ENCODE measurements around the gene ATP6V0A4.
"Not testable (repeated sequence)": the region's sequence is repeated elsewhere in the genome, so short reads cannot be mapped to it uniquely, and the experiment has no call there.

ATP6V0A4 gene

DNA sequence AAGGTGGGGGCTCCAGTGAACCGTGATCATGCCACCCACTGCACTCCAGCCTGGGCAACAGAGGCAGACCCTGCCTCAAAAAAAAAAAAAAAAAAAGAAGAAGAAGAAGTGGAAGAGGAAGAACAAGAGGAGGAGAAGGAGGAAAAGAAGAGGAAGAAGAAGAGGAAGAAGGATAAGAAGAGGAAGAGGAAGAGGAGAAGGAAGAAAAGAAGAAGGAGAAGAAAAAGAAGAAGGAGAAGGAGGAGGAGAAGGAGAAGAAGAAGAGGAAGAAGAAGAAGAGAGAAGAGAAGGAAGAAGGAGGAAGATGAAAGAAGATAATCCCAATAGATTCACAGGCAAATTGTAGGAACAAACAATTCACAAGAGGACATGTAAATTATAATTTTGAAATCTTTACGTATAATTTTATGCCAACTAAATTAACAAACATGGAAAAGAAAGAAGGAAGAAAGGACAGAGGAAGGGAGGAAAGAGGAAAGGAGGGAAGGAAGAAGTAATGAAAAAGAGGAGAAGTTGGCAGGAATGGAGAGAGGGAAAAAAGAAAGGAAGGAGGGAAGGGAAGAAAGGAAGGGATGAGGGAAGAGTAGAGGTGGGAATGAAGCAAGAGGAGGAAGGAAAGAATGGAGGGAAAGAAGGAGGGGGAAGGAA lies 100.3 kb downstream of the ATP6V0A4 start:
- DNase-seq: no peak
- TF ChIP-seq, protein P1, sequence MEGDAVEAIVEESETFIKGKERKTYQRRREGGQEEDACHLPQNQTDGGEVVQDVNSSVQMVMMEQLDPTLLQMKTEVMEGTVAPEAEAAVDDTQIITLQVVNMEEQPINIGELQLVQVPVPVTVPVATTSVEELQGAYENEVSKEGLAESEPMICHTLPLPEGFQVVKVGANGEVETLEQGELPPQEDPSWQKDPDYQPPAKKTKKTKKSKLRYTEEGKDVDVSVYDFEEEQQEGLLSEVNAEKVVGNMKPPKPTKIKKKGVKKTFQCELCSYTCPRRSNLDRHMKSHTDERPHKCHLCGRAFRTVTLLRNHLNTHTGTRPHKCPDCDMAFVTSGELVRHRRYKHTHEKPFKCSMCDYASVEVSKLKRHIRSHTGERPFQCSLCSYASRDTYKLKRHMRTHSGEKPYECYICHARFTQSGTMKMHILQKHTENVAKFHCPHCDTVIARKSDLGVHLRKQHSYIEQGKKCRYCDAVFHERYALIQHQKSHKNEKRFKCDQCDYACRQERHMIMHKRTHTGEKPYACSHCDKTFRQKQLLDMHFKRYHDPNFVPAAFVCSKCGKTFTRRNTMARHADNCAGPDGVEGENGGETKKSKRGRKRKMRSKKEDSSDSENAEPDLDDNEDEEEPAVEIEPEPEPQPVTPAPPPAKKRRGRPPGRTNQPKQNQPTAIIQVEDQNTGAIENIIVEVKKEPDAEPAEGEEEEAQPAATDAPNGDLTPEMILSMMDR (IDR thresholded peaks at IDR 0.05; ENCODE audit: low read depth, low read length): no peak
- Histone ChIP-seq H3K27ac (no peak overlapping the region), H3K36me3 (no peaks in the 10 kb centered on the region), H3K27me3 (ENCODE audit: insufficient read depth, low read depth, severe bottlenecking) (no peaks in the 10 kb centered on the region), H3K4me3 (ENCODE audit: low read depth, low read length) (no peak overlapping the region), H3K9me3 (ENCODE audit: severe bottlenecking) (no peaks in the 10 kb centered on the region)

DNA sequence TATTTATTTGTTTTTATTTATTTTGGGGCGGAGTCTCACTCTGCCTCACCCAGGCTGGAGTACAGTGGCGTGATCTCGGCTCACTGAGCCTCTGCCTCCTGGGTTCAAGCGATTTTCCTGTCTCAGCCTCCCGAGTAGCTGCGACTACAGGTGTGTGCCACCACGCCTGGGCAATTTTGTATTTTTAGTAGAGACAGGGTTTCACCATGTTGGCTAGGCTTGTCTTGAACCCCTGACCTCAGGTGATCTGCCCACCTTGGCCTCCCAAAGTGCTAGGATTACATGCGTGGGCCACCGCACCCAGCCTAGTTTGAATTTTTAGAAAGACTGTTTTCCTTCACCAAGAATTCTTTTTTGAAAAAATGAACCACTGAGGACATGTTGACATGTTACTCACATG lies 102.2 kb downstream of the ATP6V0A4 start:
- not testable (repeated sequence) for H3K27ac ChIP-seq; DNase-seq; H3K9me3 ChIP-seq (ENCODE audit: severe bottlenecking); H3K4me3 ChIP-seq (ENCODE audit: low read depth, low read length); H3K36me3 ChIP-seq; H3K27me3 ChIP-seq (ENCODE audit: insufficient read depth, low read depth, severe bottlenecking)

DNA sequence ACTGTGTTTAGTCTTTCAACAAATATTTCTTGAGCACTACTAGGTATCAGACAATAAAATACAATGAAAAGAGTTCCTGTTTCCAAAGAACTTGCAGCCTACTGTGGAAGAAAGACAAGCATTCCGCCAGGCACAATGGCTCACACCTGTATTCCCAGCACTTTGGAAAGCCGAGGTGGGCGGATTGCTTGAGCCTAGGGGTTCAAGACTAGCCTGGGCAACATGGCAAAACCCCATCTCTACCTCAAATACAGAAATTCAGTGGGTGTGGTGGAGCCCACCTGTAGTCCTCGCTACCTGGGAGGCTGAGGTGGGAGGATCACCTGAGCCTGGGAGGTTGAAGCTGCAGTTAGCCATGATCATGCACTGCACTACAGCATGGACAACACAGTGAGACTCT lies 102.9 kb downstream of the ATP6V0A4 start:
- no peak for DNase-seq
- TF ChIP-seq, protein P1 (IDR thresholded peaks at IDR 0.05; ENCODE audit: low read depth, low read length): no peak
- H3K4me3 ChIP-seq (ENCODE audit: low read depth, low read length): no peak overlapping the region
- H3K27me3 ChIP-seq (ENCODE audit: insufficient read depth, low read depth, severe bottlenecking): no peaks in the 10 kb centered on the region
- H3K9me3 ChIP-seq (ENCODE audit: severe bottlenecking): no peaks in the 10 kb centered on the region
- H3K27ac ChIP-seq: no peak overlapping the region
- H3K36me3 ChIP-seq: no peaks in the 10 kb centered on the region

DNA sequence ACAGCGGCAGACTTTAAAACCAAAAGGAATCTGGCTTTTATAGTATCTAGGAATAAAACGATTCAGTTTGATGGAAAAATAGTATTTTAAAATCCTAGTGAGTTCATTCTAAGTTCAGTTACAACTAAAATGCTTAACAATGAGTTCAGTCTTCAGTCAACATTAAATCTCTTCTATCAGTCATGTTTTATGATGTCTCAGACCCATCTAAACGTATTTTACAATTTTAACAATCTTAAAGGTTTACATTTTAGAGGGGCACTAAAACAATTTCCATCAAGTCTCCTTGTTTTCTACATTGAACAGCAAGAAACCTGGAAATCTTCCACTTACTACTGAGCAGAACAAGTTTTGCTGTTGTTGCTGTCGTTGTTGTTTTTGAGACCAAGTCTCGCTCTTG lies 106.8 kb downstream of the ATP6V0A4 start:
- TF ChIP-seq, protein P1 (IDR thresholded peaks at IDR 0.05; ENCODE audit: low read depth, low read length): no peak
- Histone ChIP-seq H3K27me3 (ENCODE audit: insufficient read depth, low read depth, severe bottlenecking) (no peaks in the 10 kb centered on the region), H3K4me3 (ENCODE audit: low read depth, low read length) (no peak overlapping the region), H3K9me3 (ENCODE audit: severe bottlenecking) (no peaks in the 10 kb centered on the region), H3K27ac (no peak overlapping the region), H3K36me3 (no peaks in the 10 kb centered on the region)
- no peak for DNase-seq

DNA sequence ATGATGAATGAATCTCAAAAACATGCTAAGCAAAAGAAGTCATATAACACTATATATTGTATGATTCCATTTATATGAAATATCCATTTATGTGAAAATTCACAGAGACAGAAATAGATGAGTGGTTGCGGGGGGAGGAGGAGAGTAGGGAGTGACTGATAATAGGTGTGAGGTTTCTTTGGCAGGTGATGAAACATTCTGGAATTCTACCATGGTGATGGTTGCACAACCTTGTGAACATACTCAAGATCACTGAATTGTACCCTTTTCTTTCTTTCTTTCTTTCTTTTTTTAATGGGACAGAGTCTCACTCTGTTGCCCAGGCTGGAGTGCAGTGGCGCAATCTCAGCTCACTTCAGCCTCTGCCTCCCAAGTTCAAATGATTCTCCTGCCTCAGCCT lies 107.5 kb downstream of the ATP6V0A4 start:
- TF ChIP-seq, protein P1 (IDR thresholded peaks at IDR 0.05; ENCODE audit: low read depth, low read length): no peak
- no peak for DNase-seq
- H3K4me3 ChIP-seq (ENCODE audit: low read depth, low read length): no peak overlapping the region
- no peak overlapping the region for H3K27ac ChIP-seq
- no peaks in the 10 kb centered on the region for H3K36me3 ChIP-seq
- no peaks in the 10 kb centered on the region for H3K27me3 ChIP-seq (ENCODE audit: insufficient read depth, low read depth, severe bottlenecking)
- H3K9me3 ChIP-seq (ENCODE audit: severe bottlenecking): no peaks in the 10 kb centered on the region

DNA sequence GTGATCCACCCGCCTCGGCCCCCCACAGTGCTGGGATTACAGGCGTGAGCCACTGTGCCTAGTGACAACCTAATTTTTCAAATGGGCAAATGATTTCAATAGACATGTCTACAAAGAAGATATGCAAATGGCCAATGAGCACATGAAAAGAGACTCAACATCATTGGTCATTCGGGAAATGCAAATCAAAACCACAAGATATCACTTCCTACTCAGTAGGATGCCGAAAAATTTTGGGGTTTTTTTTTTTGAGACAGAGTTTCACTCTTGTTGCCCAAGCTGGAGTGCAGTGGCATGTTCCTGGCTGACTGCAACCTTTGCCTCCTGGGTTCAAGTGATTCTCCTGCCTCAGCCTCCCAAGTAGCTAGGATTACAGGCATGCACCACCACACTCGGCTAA lies 110.0 kb downstream of the ATP6V0A4 start:
- H3K4me3 ChIP-seq (ENCODE audit: low read depth, low read length); H3K27ac ChIP-seq; H3K27me3 ChIP-seq (ENCODE audit: insufficient read depth, low read depth, severe bottlenecking); H3K36me3 ChIP-seq; DNase-seq; H3K9me3 ChIP-seq (ENCODE audit: severe bottlenecking): not testable (repeated sequence)

DNA sequence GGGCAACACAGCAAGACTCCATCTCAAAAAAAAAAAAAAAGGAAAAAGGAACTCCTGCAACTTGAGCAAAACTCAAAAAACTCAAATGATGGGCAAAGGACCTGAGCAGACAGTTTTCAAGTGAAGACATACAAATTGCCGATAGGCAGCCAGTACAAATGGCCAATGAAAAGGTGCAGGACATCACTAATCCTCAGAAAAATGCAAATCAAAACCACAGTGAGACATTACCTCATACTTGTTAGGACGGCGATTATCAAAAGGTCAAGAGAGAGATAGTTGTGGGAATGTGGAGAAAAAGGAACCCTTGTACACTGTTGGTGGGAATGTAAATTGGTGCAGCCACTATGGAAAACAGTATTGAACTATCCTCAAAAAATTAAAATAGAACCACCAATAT lies 113.7 kb downstream of the ATP6V0A4 start:
- no peak overlapping the region for H3K4me3 ChIP-seq (ENCODE audit: low read depth, low read length)
- no peak overlapping the region for H3K27ac ChIP-seq
- H3K27me3 ChIP-seq (ENCODE audit: insufficient read depth, low read depth, severe bottlenecking): no peaks in the 10 kb centered on the region
- H3K9me3 ChIP-seq (ENCODE audit: severe bottlenecking): no peaks in the 10 kb centered on the region
- TF ChIP-seq, protein P1 (IDR thresholded peaks at IDR 0.05; ENCODE audit: low read depth, low read length): no peak
- no peaks in the 10 kb centered on the region for H3K36me3 ChIP-seq
- no peak for DNase-seq

Data from WERI-Rb-1 (cell line).